PC-9 (cell line): ENCODE data around the gene KIAA1958. TPM values are rescaled to one million over a fixed set of nuclear protein-coding genes. Genes with fewer than 3 reads are reported as not detected.
A peak's percentile ranks its signal among the peaks of the same experiment; 100 is the strongest.

Experiments
- BruUV-seq: library from RNA; stranded (reverse); fragments of 400-500 nt; replicated peaks from 2 replicates; lab custom pipeline; 2021; lab: Mats Ljungman, UMichigan
- CTCF ChIA-PET: fragments of 300-600 bp; sonication (Branson Sonifier 250); formaldehyde crosslinking; loops from one replicate; lab custom pipeline; 2022; ENCODE audit warnings: antibody characterized with exemption; lab: Charles Lee
- POLR2A ChIA-PET: fragments of 300-600 bp; sonication (Branson Sonifier 250); formaldehyde crosslinking; loops from one replicate; lab custom pipeline; 2022; ENCODE audit warnings: antibody characterized with exemption; ENCODE audit not compliant: unreplicated experiment; lab: Charles Lee
- DNase-seq, 2 experiments: peaks; one replicate each; pipeline versions ENCODE4 v3.0.0 to v3.0.0-alpha.2; 2015 to 2022; ENCODE audit warnings: mixed read lengths in 1 of 2
- H2AFZ ChIP-seq: fragments of 200-600 bp; sonication (generic); 2 replicates; pipeline ENCODE4 v1.8.1; 2017; ENCODE audit warnings: antibody characterized with exemption
- H3F3A ChIP-seq: fragments of 200-600 bp; sonication (generic); 2 replicates; pipeline ENCODE4 v1.8.1; 2017; ENCODE audit warnings: antibody characterized with exemption, mild to moderate bottlenecking, low read depth; ENCODE audit not compliant: insufficient read depth
- H3K27ac ChIP-seq: fragments of 200-600 bp; sonication (generic); 2 replicates; pipeline ENCODE4 v1.6.1; 2016; ENCODE audit warnings: mixed run types
- H3K27me3 ChIP-seq: fragments of 200-600 bp; sonication (generic); 2 replicates; pipeline ENCODE4 v1.6.1; 2016; ENCODE audit warnings: low read depth, mixed run types; ENCODE audit not compliant: insufficient read depth
- H3K36me3 ChIP-seq: fragments of 200-600 bp; sonication (generic); 2 replicates; pipeline ENCODE4 v1.6.1; 2016; ENCODE audit warnings: low read depth, mixed run types
- H3K4me1 ChIP-seq: fragments of 200-600 bp; sonication (generic); replicated peaks from 2 replicates; pipeline ENCODE4 v1.6.1; 2016; ENCODE audit warnings: mixed run types; ENCODE audit not compliant: insufficient read depth
- H3K4me2 ChIP-seq: fragments of 200-600 bp; sonication (generic); 2 replicates; pipeline ENCODE4 v1.6.1; 2017; ENCODE audit warnings: mixed run types
- H3K4me3 ChIP-seq: fragments of 200-600 bp; sonication (generic); 2 replicates; pipeline ENCODE4 v1.6.1; 2016; ENCODE audit warnings: mixed run types
- H3K79me2 ChIP-seq: fragments of 200-600 bp; sonication (generic); 2 replicates; pipeline ENCODE4 v1.6.1; 2017; ENCODE audit warnings: low read depth, mixed run types
- H3K9me2 ChIP-seq: fragments of 200-600 bp; sonication (generic); 2 replicates; pipeline ENCODE4 v1.8.1; 2017; ENCODE audit warnings: mild to moderate bottlenecking; ENCODE audit not compliant: insufficient read depth
- H3K9me3 ChIP-seq: fragments of 200-600 bp; sonication (generic); 2 replicates; pipeline ENCODE4 v1.8.1; 2016; ENCODE audit warnings: low read depth; ENCODE audit not compliant: insufficient read depth
- H4K20me1 ChIP-seq: fragments of 200-600 bp; sonication (generic); 2 replicates; pipeline ENCODE4 v1.8.1; 2017; ENCODE audit not compliant: insufficient read depth
- EZH2 ChIP-seq: fragments of 200-600 bp; sonication (generic); IDR thresholded peaks from 2 replicates; pipeline ENCODE4 v1.8.0; 2017; ENCODE audit warnings: antibody characterized with exemption, low read depth
- intact Hi-C: fragments of 100-400 bp; cut with micrococcal nuclease; formaldehyde crosslinking; loops from one replicate; pipeline ENCODE4 v1.10.0; 2022; ENCODE audit not compliant: unreplicated experiment
- total RNA-seq: library from RNA; stranded (reverse); gene quantifications from 2 replicates; pipeline ENCODE4 v1.2.3, GENCODE V29; 2021
- TF ChIP-seq, protein P1 (sequence below): fragments of 200-600 bp; sonication (generic); conservative IDR thresholded peaks from 2 replicates; pipeline ENCODE4 v1.6.1; 2017; ENCODE audit warnings: mixed run types, antibody characterized with exemption, mild to moderate bottlenecking, moderate library complexity

The KIAA1958 gene
- total RNA-seq, 1 experiment from 2014 or later, result 19.5 TPM

DNA sequence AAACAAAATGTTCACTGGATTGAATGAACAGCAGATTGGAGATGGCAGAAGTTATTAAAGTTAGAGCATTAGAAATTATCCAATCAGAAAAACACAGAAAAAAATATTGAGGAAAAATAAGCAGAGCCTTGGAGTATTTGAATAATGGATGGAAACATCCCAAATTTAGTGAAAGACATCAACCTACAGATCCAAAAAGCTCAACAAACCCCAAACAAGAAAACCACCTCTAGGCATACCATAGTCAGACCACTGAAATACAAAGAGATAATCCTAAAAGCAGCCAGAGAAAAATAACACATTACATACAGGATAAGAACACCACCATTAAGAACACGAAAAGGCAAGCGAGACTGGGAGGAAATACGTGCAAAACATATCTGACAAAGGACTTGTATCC lies 226.1 kb downstream of the KIAA1958 start:
- no peak overlapping the region for H3K4me3 ChIP-seq
- no peak overlapping the region for H2AFZ ChIP-seq
- peaks cover 24% of the 10 kb centered on the region for H3K36me3 ChIP-seq
- intact Hi-C loops, result loop anchor here (5.0 to 10.0 kb wide), 4 partner anchors 270 to 600 kb away; partner anchors contain the start of gene PTBP3
- no peak overlapping the region for H3K4me2 ChIP-seq
- H3K79me2 ChIP-seq, result peaks cover 64% of the 10 kb centered on the region
- H3K9me3 ChIP-seq, result no peaks in the 10 kb centered on the region
- TF ChIP-seq, protein P1, sequence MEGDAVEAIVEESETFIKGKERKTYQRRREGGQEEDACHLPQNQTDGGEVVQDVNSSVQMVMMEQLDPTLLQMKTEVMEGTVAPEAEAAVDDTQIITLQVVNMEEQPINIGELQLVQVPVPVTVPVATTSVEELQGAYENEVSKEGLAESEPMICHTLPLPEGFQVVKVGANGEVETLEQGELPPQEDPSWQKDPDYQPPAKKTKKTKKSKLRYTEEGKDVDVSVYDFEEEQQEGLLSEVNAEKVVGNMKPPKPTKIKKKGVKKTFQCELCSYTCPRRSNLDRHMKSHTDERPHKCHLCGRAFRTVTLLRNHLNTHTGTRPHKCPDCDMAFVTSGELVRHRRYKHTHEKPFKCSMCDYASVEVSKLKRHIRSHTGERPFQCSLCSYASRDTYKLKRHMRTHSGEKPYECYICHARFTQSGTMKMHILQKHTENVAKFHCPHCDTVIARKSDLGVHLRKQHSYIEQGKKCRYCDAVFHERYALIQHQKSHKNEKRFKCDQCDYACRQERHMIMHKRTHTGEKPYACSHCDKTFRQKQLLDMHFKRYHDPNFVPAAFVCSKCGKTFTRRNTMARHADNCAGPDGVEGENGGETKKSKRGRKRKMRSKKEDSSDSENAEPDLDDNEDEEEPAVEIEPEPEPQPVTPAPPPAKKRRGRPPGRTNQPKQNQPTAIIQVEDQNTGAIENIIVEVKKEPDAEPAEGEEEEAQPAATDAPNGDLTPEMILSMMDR, result no peak
- no peak for TF ChIP-seq EZH2
- no TSS peak for BruUV-seq
- CTCF ChIA-PET, result no interaction called here
- peaks cover 10% of the 10 kb centered on the region; the same call in 1 of the 2 replicates for H3K4me1 ChIP-seq
- H3K27ac ChIP-seq, result no peak overlapping the region
- POLR2A ChIA-PET, result no interaction called here
- H3K9me2 ChIP-seq, result no peaks in the 10 kb centered on the region
- H4K20me1 ChIP-seq, result no peaks in the 10 kb centered on the region
- no peak for DNase-seq
- H3K27me3 ChIP-seq, result no peaks in the 10 kb centered on the region
- H3F3A ChIP-seq, result no peaks in the 10 kb centered on the region

DNA sequence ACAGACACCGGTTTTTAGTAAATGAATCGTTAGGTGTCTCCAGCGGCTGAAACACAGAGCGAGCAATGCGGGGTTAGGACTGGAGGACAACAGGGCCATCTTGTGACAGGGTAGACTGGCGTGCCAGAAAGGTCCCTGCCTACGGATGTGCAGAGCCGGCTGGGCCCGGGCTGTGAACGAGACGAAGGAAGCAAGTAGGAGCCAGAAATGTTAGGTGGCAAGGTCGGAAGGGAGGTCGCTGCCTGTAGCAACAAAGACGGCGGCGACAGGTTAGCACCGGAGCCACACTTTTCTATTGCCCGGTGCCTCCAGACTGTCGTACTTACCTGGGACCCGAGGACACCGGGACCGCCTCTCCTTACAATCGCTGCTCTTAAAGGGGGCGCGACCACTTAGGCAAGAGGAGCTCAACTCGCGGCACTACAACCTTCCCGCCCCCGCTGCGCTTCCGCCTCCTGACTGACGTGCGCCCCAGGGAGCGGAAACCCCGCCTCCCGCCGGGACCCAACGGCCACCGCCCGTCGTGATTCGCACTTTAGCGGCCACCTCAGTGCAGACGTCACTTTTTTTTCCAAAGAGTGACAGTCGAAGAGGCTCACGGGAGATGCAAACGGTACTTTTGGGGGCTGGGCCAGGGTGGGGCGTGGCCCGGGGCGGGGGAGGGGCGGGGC lies 231.2 kb downstream of the KIAA1958 start, which contains the start of gene INIP:
INIP (minus strand) TSS at position 457 of the 671 bp plus-strand sequence. CDS start 1,632 bp downstream, outside the sequence.
- TSS peak; percentile 74 for BruUV-seq
- Histone ChIP-seq H3F3A (no peaks in the 10 kb centered on the region), H3K4me3 (peak within 1 kb of the TSS; percentile 77), H3K4me2 (peak within 1 kb of the TSS; percentile 82), H3K9me2 (no peaks in the 10 kb centered on the region), H3K27ac (peak within 1 kb of the TSS; percentile 48), H3K4me1 (peaks cover 16% of the 10 kb centered on the region; the same call in 1 of the 2 replicates), H4K20me1 (no peaks in the 10 kb centered on the region), H3K79me2 (peaks cover 28% of the 10 kb centered on the region), H3K27me3 (no peaks in the 10 kb centered on the region), H3K9me3 (no peaks in the 10 kb centered on the region), H3K36me3 (peaks cover 2% of the 10 kb centered on the region; the same call in 1 of the 2 replicates), H2AFZ (peak within 1 kb of the TSS; percentile 92)
- intact Hi-C loops, result loop anchor here (1.0 to 10.0 kb wide), 7 partner anchors 33 to 383 kb away; partner anchors contain the start of genes PTBP3 and SNX30
- POLR2A ChIA-PET, result interaction anchor here (0.6 to 1.0 kb wide), 6 partner anchors 13 to 1087 kb away, joined by 3 to 5 read pairs (median 4); partner anchors contain the start of genes DNAJC25 and KIAA1958
- TF ChIP-seq, protein P1, result no peak; the same call in 1 of the 2 replicates
- no peak for TF ChIP-seq EZH2
- CTCF ChIA-PET, result interaction anchor here (0.6 to 1.8 kb wide), 6 partner anchors 21 to 1766 kb away, joined by 3 to 7 read pairs (median 4); no protein-coding TSS in a partner anchor
- peak; percentile 93 to 99 for DNase-seq

Other genes starting within 250 kb of the KIAA1958 start
- gene PTBP3, start 153.2 kb upstream of the KIAA1958 start, total RNA-seq, result 75.9 and 141 TPM in 2 replicates
- 51.9 and 60.6 TPM in 2 replicates for gene HSDL2, start 106.7 kb upstream of the KIAA1958 start, total RNA-seq
- 24.0 and 28.0 TPM in 2 replicates for gene INIP, start 231.3 kb downstream of the KIAA1958 start, total RNA-seq